Measurements from ENCODE around the gene MYO1H.

Gene MYO1H

GRCh38 chr12:109497675-109498074, 150.0 kb downstream of the MYO1H start:
- H3K4me1 Mint-ChIP-seq (ENCODE audit: low read depth) = no peaks in the 10 kb centered on the region
- H3K27ac Mint-ChIP-seq = no peak overlapping the region
- no peak overlapping the region for H3K4me3 Mint-ChIP-seq
- intact Hi-C loops (cut with micrococcal nuclease) = no loop called here
- H3K36me3 Mint-ChIP-seq (ENCODE audit: low read depth) = peaks cover 95% of the 10 kb centered on the region
- no peaks in the 10 kb centered on the region for H3K27me3 Mint-ChIP-seq
- no peaks in the 10 kb centered on the region for H3K9me3 Mint-ChIP-seq
